ENCODE data around the gene USP49.

- TF ChIP-seq CTCF (conservative IDR thresholded peaks at IDR 0.05; ENCODE audit: low read depth, low read length) (no peak), EZH2 (IDR thresholded peaks at IDR 0.05; ENCODE audit: borderline replicate concordance, low read depth, low read length, poor library complexity, severe bottlenecking) (no peak)
Measured at GRCh38 chr6:41818271-41819054, 76.7 kb downstream of the USP49 start.

All from A673 (cell line).